ENCODE data around the gene SCGB1C2. TPM values are rescaled to one million over a fixed set of nuclear protein-coding genes. Genes with fewer than 3 reads are reported as not detected.

SCGB1C2 gene
- total and polyA plus RNA-seq, 9 donors: 0.68 TPM; not detected in 8

DNA sequence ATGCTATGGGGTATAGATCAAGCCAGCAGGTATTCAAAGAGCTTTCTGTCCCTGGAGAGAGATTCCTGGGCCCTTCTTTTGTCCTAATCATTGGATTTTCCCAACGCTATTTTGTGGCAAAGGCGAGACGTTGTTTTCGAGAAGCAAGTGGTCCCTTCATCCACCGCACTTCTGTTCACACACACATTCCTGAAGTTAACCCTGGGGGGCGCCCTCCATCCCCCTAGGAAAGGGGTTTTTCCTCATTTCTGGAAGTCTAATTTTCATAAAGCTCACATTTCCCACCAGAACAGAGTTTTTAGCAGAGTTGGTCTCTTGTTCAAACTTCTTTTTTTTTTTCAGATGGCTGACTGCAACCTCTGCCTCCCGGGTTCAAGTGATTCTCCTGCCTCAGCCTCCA, 11.9 kb downstream of the SCGB1C2 start:
- no peak for DNase-seq
- WGBS (ENCODE audit: insufficient coverage): 79% methylated on average over 3 of the region's 7 CpGs
- H3K4me1 ChIP-seq (ENCODE audit: control insufficient read depth, insufficient read depth, low read length): peaks cover 3% of the 10 kb centered on the region
- H3K36me3 ChIP-seq (ENCODE audit: control insufficient read depth, insufficient read depth, low read length): no peaks in the 10 kb centered on the region
- H3K9me3 ChIP-seq (replicated peaks; ENCODE audit: control insufficient read depth, low read depth, low read length): no peaks in the 10 kb centered on the region
- no peak overlapping the region for H3K4me3 ChIP-seq (ENCODE audit: low read length)
- H3K27ac ChIP-seq (ENCODE audit: low read length): no peak overlapping the region
- H3K27me3 ChIP-seq (ENCODE audit: control insufficient read depth, insufficient read depth, low read length): peaks cover 2% of the 10 kb centered on the region

DNA sequence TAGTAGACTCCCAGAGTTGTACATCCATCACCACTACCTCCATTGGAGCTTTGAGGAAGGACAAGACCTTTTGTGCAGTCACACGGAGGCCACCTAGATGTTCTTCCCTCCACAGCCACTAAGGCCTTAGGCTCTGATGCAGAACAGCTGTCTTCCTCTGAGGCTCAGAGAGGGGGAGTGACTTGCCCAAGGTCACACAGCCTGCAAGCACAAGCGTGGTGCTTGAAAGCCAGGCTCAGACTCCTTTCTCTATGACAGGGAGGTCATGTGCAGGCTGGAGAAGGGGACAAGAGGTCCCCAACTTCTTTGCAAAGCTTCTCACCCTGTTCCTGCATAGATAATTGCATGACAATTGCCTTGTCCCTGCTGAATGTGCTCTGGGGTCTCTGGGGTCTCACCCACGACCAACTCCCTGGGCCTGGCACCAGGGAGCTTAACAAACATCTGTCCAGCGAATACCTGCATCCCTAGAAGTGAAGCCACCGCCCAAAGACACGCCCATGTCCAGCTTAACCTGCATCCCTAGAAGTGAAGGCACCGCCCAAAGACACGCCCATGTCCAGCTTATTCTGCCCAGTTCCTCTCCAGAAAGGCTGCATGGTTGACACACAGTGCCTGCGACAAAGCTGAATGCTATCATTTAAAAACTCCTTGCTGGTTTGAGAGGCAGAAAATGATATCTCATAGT, 12.7 kb downstream of the SCGB1C2 start:
- H3K4me3 ChIP-seq (ENCODE audit: low read length): no peak overlapping the region
- H3K36me3 ChIP-seq (ENCODE audit: control insufficient read depth, insufficient read depth, low read length): no peaks in the 10 kb centered on the region
- H3K9me3 ChIP-seq (replicated peaks; ENCODE audit: control insufficient read depth, low read depth, low read length): no peaks in the 10 kb centered on the region
- peaks cover 2% of the 10 kb centered on the region for H3K27me3 ChIP-seq (ENCODE audit: control insufficient read depth, insufficient read depth, low read length)
- 86% methylated on average over 7 of the region's 9 CpGs for WGBS (ENCODE audit: insufficient coverage)
- no peak for DNase-seq
- H3K4me1 ChIP-seq (ENCODE audit: control insufficient read depth, insufficient read depth, low read length): peaks cover 5% of the 10 kb centered on the region
- H3K27ac ChIP-seq (ENCODE audit: low read length): no peak overlapping the region

DNA sequence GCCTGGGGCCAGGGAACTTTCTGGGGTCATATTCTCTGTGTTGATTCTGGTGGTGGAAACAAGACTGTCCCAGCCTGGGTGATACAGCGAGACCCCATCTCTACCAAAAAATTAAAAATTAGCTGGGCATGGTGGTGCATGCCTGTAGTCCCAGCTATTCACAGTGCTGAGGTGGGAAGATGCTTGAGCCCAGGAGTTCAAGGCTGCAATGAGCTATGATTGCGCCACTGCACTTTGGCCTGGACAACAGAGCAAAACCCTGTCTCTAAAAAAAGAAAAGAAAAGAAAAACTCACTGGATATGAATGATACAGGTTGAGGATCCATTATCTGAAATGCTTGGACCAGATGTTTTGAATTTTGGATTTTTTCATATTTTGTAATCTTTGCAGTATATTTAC, 13.6 kb downstream of the SCGB1C2 start:
- Histone ChIP-seq H3K27me3 (ENCODE audit: control insufficient read depth, insufficient read depth, low read length) (peaks cover 2% of the 10 kb centered on the region), H3K36me3 (ENCODE audit: control insufficient read depth, insufficient read depth, low read length) (no peaks in the 10 kb centered on the region), H3K27ac (ENCODE audit: low read length) (no peak overlapping the region), H3K9me3 (replicated peaks; ENCODE audit: control insufficient read depth, low read depth, low read length) (no peaks in the 10 kb centered on the region), H3K4me3 (ENCODE audit: low read length) (no peak overlapping the region), H3K4me1 (ENCODE audit: control insufficient read depth, insufficient read depth, low read length) (peaks cover 3% of the 10 kb centered on the region)
- DNase-seq: no peak
- WGBS (ENCODE audit: insufficient coverage): no CpG with 5 or more reads among the region's 2 CpGs

DNA sequence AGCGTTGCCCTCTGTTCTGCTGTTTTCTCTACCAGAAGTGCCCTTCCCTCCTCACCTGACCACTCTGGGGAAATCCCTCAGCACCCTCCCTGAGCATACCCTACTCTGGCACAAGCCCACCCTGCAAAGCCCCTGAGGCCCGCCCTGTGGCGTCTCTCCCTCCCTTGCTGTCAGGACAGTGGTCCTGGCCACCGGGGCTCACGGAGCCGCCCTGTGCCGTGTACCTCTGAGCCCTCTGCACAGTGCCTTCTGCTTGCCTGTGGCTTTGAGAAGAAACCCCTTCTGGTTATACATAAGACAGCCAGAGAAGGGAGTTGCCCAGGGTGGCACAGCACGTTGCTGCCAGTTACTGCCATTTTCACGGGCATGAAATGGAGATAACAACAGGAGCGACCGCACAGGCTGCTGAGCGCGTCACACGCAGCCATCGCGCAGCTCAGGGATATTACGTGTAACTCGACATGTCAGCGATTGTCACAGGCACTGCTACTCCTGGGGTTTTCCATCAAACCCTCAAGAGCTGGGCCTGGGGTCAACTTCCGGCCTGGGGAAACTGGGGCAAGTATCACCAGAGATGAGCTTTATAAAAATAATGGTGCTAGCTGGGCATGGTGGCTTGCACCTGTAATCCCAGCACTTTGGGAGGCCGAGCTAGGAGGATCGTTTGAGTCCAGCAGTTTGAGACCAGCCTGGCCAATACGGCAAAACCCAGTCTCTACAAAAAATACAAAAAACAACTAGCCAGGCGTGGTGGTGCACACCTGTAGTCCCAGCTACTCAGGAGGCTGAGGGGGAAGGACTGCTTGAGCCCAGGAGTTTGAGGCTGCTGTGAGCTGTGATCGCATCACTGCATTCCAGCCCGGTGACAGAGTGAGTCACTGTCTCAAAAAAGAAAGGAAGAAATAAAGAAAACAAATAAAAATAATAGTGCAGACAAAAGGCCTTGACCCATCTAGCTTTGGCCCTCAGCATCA, 14.8 kb downstream of the SCGB1C2 start:
- Histone ChIP-seq H3K4me3 (ENCODE audit: low read length) (no peak overlapping the region), H3K9me3 (replicated peaks; ENCODE audit: control insufficient read depth, low read depth, low read length) (no peaks in the 10 kb centered on the region), H3K27ac (ENCODE audit: low read length) (no peak overlapping the region), H3K27me3 (ENCODE audit: control insufficient read depth, insufficient read depth, low read length) (peaks cover 2% of the 10 kb centered on the region), H3K36me3 (ENCODE audit: control insufficient read depth, insufficient read depth, low read length) (no peaks in the 10 kb centered on the region), H3K4me1 (ENCODE audit: control insufficient read depth, insufficient read depth, low read length) (peaks cover 2% of the 10 kb centered on the region)
- no peak for DNase-seq
- 79% methylated on average over 15 of the region's 26 CpGs for WGBS (ENCODE audit: insufficient coverage)

DNA sequence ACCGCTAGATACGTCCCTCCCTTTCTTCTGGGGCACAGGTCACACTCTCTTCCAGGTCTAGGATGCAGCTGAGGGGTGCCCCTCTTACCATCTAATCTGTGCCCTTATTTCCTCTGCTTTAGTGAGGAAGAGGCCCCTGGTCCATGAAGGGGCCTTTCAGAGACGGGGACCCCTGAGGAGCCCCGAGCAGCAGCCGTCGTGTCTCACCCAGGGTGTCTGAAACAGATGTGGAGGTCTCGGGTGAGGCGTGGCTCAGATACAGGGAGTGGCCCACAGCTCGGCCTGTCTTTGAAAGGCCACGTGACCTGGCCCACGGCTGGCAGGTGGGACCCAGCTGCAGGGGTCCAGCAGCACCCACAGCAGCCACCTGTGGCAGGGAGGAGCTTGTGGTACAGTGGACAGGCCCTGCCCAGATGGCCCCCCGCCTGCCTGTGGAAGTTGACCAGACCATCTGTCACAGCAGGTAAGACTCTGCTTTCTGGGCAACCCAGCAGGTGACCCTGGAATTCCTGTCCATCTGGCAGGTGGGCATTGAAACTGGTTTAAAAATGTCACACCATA, 15.6 kb downstream of the SCGB1C2 start:
- H3K4me1 ChIP-seq (ENCODE audit: control insufficient read depth, insufficient read depth, low read length): peaks cover 2% of the 10 kb centered on the region
- no peaks in the 10 kb centered on the region for H3K36me3 ChIP-seq (ENCODE audit: control insufficient read depth, insufficient read depth, low read length)
- DNase-seq: no peak
- no peak overlapping the region for H3K4me3 ChIP-seq (ENCODE audit: low read length)
- peaks cover 3% of the 10 kb centered on the region for H3K27me3 ChIP-seq (ENCODE audit: control insufficient read depth, insufficient read depth, low read length)
- no peaks in the 10 kb centered on the region for H3K9me3 ChIP-seq (replicated peaks; ENCODE audit: control insufficient read depth, low read depth, low read length)
- H3K27ac ChIP-seq (ENCODE audit: low read length): no peak overlapping the region
- 83% methylated on average over 10 of the region's 12 CpGs for WGBS (ENCODE audit: insufficient coverage)

DNA sequence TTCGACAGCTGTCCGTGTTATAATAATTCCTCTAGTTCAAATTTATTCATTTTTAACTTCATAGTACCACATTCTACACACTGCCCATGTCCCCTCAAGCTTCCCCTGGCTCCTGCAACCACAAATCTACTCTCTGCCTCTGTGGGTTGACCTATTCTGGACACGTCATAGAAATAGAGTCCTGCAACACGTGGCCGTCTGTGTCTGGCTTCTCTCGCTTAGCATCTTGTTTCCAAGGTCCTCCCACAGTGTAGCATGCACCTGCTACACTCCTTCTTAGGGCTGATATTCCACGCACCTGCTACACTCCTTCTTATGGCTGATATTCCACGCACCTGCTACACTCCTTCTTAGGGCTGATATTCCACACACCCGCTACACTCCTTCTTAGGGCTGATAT, 16.5 kb downstream of the SCGB1C2 start:
- 72% methylated on average over 8 of the region's 9 CpGs for WGBS (ENCODE audit: insufficient coverage)
- no peak for DNase-seq
- H3K36me3 ChIP-seq (ENCODE audit: control insufficient read depth, insufficient read depth, low read length): no peaks in the 10 kb centered on the region
- peaks cover 2% of the 10 kb centered on the region for H3K4me1 ChIP-seq (ENCODE audit: control insufficient read depth, insufficient read depth, low read length)
- H3K4me3 ChIP-seq (ENCODE audit: low read length): no peak overlapping the region
- H3K9me3 ChIP-seq (replicated peaks; ENCODE audit: control insufficient read depth, low read depth, low read length): no peaks in the 10 kb centered on the region
- H3K27ac ChIP-seq (ENCODE audit: low read length): no peak overlapping the region
- H3K27me3 ChIP-seq (ENCODE audit: control insufficient read depth, insufficient read depth, low read length): peaks cover 4% of the 10 kb centered on the region

DNA sequence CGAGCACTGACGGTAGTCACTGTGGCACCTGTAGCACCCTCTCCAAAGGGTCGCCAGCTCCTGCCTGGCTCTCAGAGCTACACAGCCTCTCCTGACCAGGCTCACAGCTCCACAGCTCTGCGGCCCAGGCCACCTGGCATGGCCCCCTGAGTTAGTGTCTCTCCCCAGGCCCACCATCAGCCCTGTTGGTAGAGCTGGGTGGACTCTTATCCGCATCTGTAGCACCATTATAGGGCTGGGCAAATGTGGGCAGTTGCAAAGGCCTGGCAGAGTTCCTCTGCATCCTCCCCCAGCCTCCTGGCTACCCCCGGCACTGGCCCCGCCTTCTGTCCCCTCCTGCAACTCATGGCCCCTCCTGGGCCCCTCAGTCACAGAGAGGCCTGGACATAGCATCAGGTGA, 18.2 kb downstream of the SCGB1C2 start:
- no peak overlapping the region for H3K4me3 ChIP-seq (ENCODE audit: low read length)
- peaks cover 4% of the 10 kb centered on the region for H3K27me3 ChIP-seq (ENCODE audit: control insufficient read depth, insufficient read depth, low read length)
- no peak for DNase-seq
- H3K9me3 ChIP-seq (replicated peaks; ENCODE audit: control insufficient read depth, low read depth, low read length): no peaks in the 10 kb centered on the region
- H3K27ac ChIP-seq (ENCODE audit: low read length): no peak overlapping the region
- H3K36me3 ChIP-seq (ENCODE audit: control insufficient read depth, insufficient read depth, low read length): no peaks in the 10 kb centered on the region
- WGBS (ENCODE audit: insufficient coverage): 72% methylated on average over 6 of the region's 7 CpGs
- H3K4me1 ChIP-seq (ENCODE audit: control insufficient read depth, insufficient read depth, low read length): peaks cover 2% of the 10 kb centered on the region

DNA sequence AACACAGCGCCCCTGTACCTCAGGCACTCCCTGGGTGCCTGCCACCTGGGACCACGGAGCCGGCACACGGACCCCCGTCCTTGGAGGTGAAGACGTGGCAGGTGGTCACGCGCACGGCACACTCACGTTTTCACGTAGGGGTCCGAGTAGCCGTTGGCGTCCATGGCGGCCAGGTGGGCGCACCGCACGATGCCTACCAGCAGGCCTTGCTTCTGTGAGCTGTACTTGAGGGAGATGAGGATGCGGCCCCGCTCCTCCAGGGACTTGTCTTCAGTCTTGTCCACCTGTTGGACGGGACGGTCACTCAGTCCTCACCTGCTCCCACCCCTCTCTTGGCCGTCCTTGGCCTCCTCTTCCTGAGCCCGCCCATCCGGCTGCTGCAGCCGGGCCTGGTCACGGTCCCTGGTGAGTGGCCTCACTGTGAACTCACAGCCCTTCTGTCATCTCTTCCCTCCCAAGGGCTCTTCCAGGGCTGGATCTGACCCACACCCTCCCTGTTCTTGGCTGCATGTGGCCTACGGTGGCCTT, 18.8 kb downstream of the SCGB1C2 start:
- no peak overlapping the region for H3K27ac ChIP-seq (ENCODE audit: low read length)
- WGBS (ENCODE audit: insufficient coverage): 88% methylated on average over 27 of the region's 28 CpGs
- peaks cover 2% of the 10 kb centered on the region for H3K27me3 ChIP-seq (ENCODE audit: control insufficient read depth, insufficient read depth, low read length)
- no peak overlapping the region for H3K4me3 ChIP-seq (ENCODE audit: low read length)
- H3K4me1 ChIP-seq (ENCODE audit: control insufficient read depth, insufficient read depth, low read length): peaks cover 2% of the 10 kb centered on the region
- no peaks in the 10 kb centered on the region for H3K9me3 ChIP-seq (replicated peaks; ENCODE audit: control insufficient read depth, low read depth, low read length)
- no peaks in the 10 kb centered on the region for H3K36me3 ChIP-seq (ENCODE audit: control insufficient read depth, insufficient read depth, low read length)
- no peak for DNase-seq

DNA sequence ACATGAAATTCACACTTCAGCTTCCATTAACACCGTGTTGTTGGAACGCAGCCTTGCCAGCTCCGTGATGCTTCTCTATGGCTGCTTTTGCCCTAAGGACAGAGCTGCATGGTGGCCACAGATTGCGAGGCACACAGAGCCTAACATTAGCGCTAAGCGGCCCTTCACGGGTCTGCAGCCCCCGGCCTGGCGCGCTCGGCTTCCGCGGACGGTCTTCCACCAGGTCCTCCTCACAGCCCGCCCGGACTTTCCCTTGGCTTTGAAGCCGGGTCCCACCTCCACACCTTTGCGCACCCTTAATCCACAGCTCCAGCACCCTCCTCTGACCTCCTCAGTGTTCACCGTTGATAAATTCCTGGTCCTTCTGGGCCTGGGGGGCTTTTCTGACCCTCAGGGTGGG, 19.6 kb downstream of the SCGB1C2 start:
- WGBS (ENCODE audit: insufficient coverage): 82% methylated on average over 19 of the region's 19 CpGs
- Histone ChIP-seq H3K4me1 (ENCODE audit: control insufficient read depth, insufficient read depth, low read length) (peaks cover 2% of the 10 kb centered on the region), H3K27me3 (ENCODE audit: control insufficient read depth, insufficient read depth, low read length) (peaks cover 2% of the 10 kb centered on the region), H3K27ac (ENCODE audit: low read length) (no peak overlapping the region), H3K4me3 (ENCODE audit: low read length) (no peak overlapping the region), H3K36me3 (ENCODE audit: control insufficient read depth, insufficient read depth, low read length) (no peaks in the 10 kb centered on the region), H3K9me3 (replicated peaks; ENCODE audit: control insufficient read depth, low read depth, low read length) (no peaks in the 10 kb centered on the region)
- no peak for DNase-seq

DNA sequence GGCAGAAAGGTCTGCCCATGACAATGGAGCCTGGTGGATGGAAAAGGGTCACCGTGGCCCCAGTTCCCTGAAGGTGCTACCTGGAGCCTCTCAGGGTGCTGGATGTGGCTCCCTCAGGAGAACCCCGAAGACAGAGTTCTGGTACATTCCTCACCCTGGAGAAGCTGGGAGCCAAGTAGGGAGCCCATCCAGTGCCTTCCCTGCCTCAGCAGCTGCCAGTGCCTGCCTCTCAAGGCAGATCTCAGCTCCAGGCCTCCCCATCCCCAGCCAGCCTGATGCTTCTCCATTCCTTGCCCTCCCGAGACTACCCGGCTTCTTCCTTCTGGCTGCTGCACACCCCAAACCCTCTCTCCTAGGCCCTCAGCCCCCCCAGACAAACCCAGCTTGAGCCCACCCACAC, 20.5 kb downstream of the SCGB1C2 start:
- WGBS (ENCODE audit: insufficient coverage): 82% methylated on average over 4 of the region's 4 CpGs

More for the DNA sequence above, 20.5 kb downstream of the SCGB1C2 start:
- peaks cover 2% of the 10 kb centered on the region for H3K4me1 ChIP-seq (ENCODE audit: control insufficient read depth, insufficient read depth, low read length)
- DNase-seq: no peak
- H3K27me3 ChIP-seq (ENCODE audit: control insufficient read depth, insufficient read depth, low read length): peaks cover 2% of the 10 kb centered on the region
- H3K9me3 ChIP-seq (replicated peaks; ENCODE audit: control insufficient read depth, low read depth, low read length): no peaks in the 10 kb centered on the region
- H3K36me3 ChIP-seq (ENCODE audit: control insufficient read depth, insufficient read depth, low read length): no peaks in the 10 kb centered on the region
- H3K27ac ChIP-seq (ENCODE audit: low read length): no peak overlapping the region
- no peak overlapping the region for H3K4me3 ChIP-seq (ENCODE audit: low read length)

Data from muscle of leg (tissue), 11 donors.